Ammon's horn (tissue), 1 donor: Measurements from ENCODE around the gene H1-8.

Experiments
- DNase-seq: peaks from one replicate; pipeline ENCODE4 v3.0.0-alpha.2; 2016; ENCODE audit warnings: low spot score

The H1-8 gene

GRCh38 chr3:129593595-129594339 lies 50.8 kb downstream of the H1-8 start:
- no peak for DNase-seq

- no peak for DNase-seq
Observed at GRCh38 chr3:129594409-129594808, 51.4 kb downstream of the H1-8 start.

GRCh38 chr3:129594907-129595390 lies 52.0 kb downstream of the H1-8 start:
- DNase-seq = no peak

GRCh38 chr3:129595544-129596193 lies 52.7 kb downstream of the H1-8 start:
- no peak for DNase-seq

- peak; percentile 90 for DNase-seq
Observed at GRCh38 chr3:129596194-129597086, 53.5 kb downstream of the H1-8 start.

- no peak for DNase-seq
Observed at GRCh38 chr3:129597087-129597999, 54.4 kb downstream of the H1-8 start.

- no peak for DNase-seq
Observed at GRCh38 chr3:129598000-129598381, 55.0 kb downstream of the H1-8 start.

GRCh38 chr3:129598484-129598883 lies 55.5 kb downstream of the H1-8 start:
- DNase-seq = no peak

GRCh38 chr3:129599073-129599472 lies 56.1 kb downstream of the H1-8 start:
- no peak for DNase-seq

- peak; percentile 69 for DNase-seq
Observed at GRCh38 chr3:129599607-129600006, 56.6 kb downstream of the H1-8 start.

GRCh38 chr3:129600348-129600747 lies 57.4 kb downstream of the H1-8 start:
- no peak for DNase-seq
